HepG2 (cell line): Measurements from ENCODE around the gene GPATCH8. TPM values are rescaled to one million over a fixed set of nuclear protein-coding genes. Genes with fewer than 3 reads are reported as not detected.

Experiments
- ATF7-NPFF ChIP-seq: sonication (generic); formaldehyde crosslinking; IDR thresholded peaks from 2 replicates; pipeline ENCODE4 v1.8.1; 2023; ENCODE audit warnings: mild to moderate bottlenecking, low read depth, missing genetic modification reagents, moderate library complexity
- BRCA1 ChIP-seq: sonication (generic); formaldehyde crosslinking; IDR thresholded peaks from 2 replicates; pipeline ENCODE4 v1.4.0; 2020; ENCODE audit warnings: missing genetic modification reagents
- ETV6 ChIP-seq: sonication (generic); formaldehyde crosslinking; conservative IDR thresholded peaks from 2 replicates; pipeline ENCODE4 v1.4.0; 2020; ENCODE audit warnings: missing genetic modification reagents
- HOXA7 ChIP-seq: sonication (generic); formaldehyde crosslinking; IDR thresholded peaks from 2 replicates; pipeline ENCODE4 v1.8.1; 2022; ENCODE audit warnings: mild to moderate bottlenecking, missing genetic modification reagents, moderate library complexity
- MTA3 ChIP-seq: sonication (generic); formaldehyde crosslinking; IDR thresholded peaks from 2 replicates; pipeline ENCODE4 v1.4.0; 2020; ENCODE audit warnings: missing genetic modification reagents
- NAIF1 ChIP-seq: sonication (generic); formaldehyde crosslinking; IDR thresholded peaks from 2 replicates; pipeline ENCODE4 v1.5.0; 2020; ENCODE audit warnings: mild to moderate bottlenecking, missing genetic modification reagents, borderline replicate concordance
- PHB2 ChIP-seq: fragments of 450-650 bp; IDR thresholded peaks from 2 replicates; pipeline ENCODE4 v1.6.1; 2018; ENCODE audit not compliant: partially characterized antibody
- SMYD3 ChIP-seq: sonication (generic); formaldehyde crosslinking; IDR thresholded peaks from 2 replicates; pipeline ENCODE4 v1.8.1; 2023; ENCODE audit warnings: mild to moderate bottlenecking, missing genetic modification reagents
- SPEN ChIP-seq: sonication (generic); formaldehyde crosslinking; IDR thresholded peaks from 2 replicates; pipeline ENCODE4 v1.5.1; 2020; ENCODE audit warnings: low read depth, mild to moderate bottlenecking, missing genetic modification reagents
- TEAD2 ChIP-seq: sonication (generic); formaldehyde crosslinking; IDR thresholded peaks from 2 replicates; pipeline ENCODE4 v1.9.0; 2021; ENCODE audit warnings: missing genetic modification reagents
- THYN1 ChIP-seq: sonication (generic); formaldehyde crosslinking; IDR thresholded peaks from 2 replicates; pipeline ENCODE4 v1.8.1; 2023; ENCODE audit warnings: low read depth, mild to moderate bottlenecking, moderate library complexity, missing genetic modification reagents, borderline replicate concordance
- ZBTB20 ChIP-seq: sonication (generic); formaldehyde crosslinking; IDR thresholded peaks from 2 replicates; pipeline ENCODE4 v1.8.1; 2023; ENCODE audit warnings: missing genetic modification reagents, low read depth, mild to moderate bottlenecking, borderline replicate concordance
- ZBTB21 ChIP-seq: sonication (generic); formaldehyde crosslinking; IDR thresholded peaks from 2 replicates; pipeline ENCODE4 v1.4.0; 2020; ENCODE audit warnings: missing genetic modification reagents
- ZFP37 ChIP-seq: sonication (generic); formaldehyde crosslinking; IDR thresholded peaks from 2 replicates; pipeline ENCODE4 v1.4.0; 2020; ENCODE audit warnings: missing genetic modification reagents, borderline replicate concordance
- ZNF549 ChIP-seq: sonication (generic); formaldehyde crosslinking; IDR thresholded peaks from 2 replicates; pipeline ENCODE4 v1.5.0; 2020; ENCODE audit warnings: missing genetic modification reagents
- ZNF747 ChIP-seq: sonication (generic); formaldehyde crosslinking; IDR thresholded peaks from 2 replicates; pipeline ENCODE4 v1.8.1; 2023; ENCODE audit warnings: missing genetic modification reagents, mild to moderate bottlenecking, borderline replicate concordance
- polyA plus RNA-seq, 8 experiments: library from polyadenylated mRNA; depleted of rRNA in 3 of 8; stranded (reverse) in 7 of 8; unstranded in 1 of 8; fragments of >200 nt; fragmentation: Illumina TruSeq in 4 of 8; extraction: Trizol in 4 of 8; gene quantifications; 2 replicates each; pipeline versions ENCODE4 v1.2.1 to v1.2.3, GENCODE V29; 2011 to 2016; ENCODE audit warnings: low read depth in 4 of 8, missing spikeins in 1 of 8, mixed read lengths in 1 of 8; ENCODE audit not compliant: insufficient read depth in 1 of 8
- total RNA-seq, 5 experiments: library from RNA; depleted of rRNA; stranded (reverse); fragments of >200 nt; fragmentation: Illumina TruSeq; extraction: Trizol; gene quantifications; 2 replicates each; pipeline ENCODE4 v1.2.3, GENCODE V29; 2016; ENCODE audit warnings: low read depth in 1 of 5
- TF ChIP-seq, protein P1 (sequence below): sonication (generic); formaldehyde crosslinking; IDR thresholded peaks from 2 replicates; pipeline ENCODE4 v1.5.0; 2020; ENCODE audit warnings: mild to moderate bottlenecking, missing genetic modification reagents
- TF ChIP-seq, protein P2 (sequence below): sonication (generic); formaldehyde crosslinking; conservative IDR thresholded peaks from 2 replicates; pipeline ENCODE4 v1.8.0; 2022; ENCODE audit warnings: missing genetic modification reagents
- TF ChIP-seq, protein P3 (sequence below): sonication (generic); formaldehyde crosslinking; IDR thresholded peaks from 2 replicates; pipeline ENCODE4 v1.8.0; 2022; ENCODE audit warnings: mild to moderate bottlenecking, missing genetic modification reagents, borderline replicate concordance
- TF ChIP-seq, protein P4 (sequence below): sonication (generic); formaldehyde crosslinking; IDR thresholded peaks from 2 replicates; pipeline ENCODE4 v1.4.0; 2020; ENCODE audit warnings: missing genetic modification reagents

The GPATCH8 gene
- total and polyA plus RNA-seq, 2 of the 13 experiments (the other 11 are each of a cell fraction or from before 2014, with no cell fraction given), result 20.7 to 21.5 TPM

DNA sequence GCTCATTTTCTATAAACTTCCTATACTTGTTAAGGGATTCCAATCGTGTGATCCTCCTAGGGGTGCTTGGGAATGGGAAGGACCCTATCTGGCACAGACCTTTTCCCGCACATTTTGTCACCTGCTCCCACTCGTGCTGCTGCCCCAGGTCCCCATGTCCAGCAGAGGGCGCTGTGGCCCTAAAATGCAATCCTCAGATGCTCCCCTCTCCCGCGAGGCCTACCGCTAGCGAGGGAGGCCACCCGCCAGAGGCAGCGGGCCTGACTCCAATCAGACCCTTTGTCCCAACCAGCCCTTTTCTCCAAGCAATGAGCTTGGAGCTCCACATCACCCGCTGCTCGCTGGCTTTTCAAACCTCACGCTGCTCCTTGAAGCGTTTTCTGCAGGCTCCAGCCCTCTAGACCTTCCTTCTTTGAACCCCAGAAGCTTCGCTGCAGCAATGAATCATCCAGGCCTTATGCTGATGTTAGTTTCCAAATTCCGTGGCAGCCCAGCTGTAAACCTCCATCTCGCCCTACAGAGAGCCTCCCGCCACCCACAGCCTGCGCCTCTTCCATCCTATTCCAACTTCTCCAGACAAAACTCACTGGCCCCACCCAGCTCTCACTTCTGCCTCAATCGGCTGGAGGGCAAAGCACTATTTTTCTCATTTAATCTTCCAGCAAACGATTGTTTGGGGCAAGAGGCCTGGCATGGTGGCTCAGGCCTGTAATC is 30.5 kb upstream of the GPATCH8 start (continued):
- TF ChIP-seq, protein P1, sequence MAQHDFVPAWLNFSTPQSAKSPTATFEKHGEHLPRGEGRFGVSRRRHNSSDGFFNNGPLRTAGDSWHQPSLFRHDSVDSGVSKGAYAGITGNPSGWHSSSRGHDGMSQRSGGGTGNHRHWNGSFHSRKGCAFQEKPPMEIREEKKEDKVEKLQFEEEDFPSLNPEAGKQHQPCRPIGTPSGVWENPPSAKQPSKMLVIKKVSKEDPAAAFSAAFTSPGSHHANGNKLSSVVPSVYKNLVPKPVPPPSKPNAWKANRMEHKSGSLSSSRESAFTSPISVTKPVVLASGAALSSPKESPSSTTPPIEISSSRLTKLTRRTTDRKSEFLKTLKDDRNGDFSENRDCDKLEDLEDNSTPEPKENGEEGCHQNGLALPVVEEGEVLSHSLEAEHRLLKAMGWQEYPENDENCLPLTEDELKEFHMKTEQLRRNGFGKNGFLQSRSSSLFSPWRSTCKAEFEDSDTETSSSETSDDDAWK (CRISPR knock-in tag), result no peak
- TF ChIP-seq HOXA7 (no peak), PHB2 (no peak), NAIF1 (CRISPR knock-in tag) (no peak), TEAD2 (CRISPR knock-in tag) (0 out of 2 replicates have a peak, but pooled peaks have one; percentile 18), ZBTB21 (no peak), ZBTB20 (CRISPR knock-in tag) (no peak), SMYD3 (CRISPR knock-in tag) (no peak), SPEN (peak; percentile 80), THYN1 (CRISPR knock-in tag) (no peak), ETV6 (CRISPR knock-in tag) (no peak; the same call in none of the 2 replicates), BRCA1 (CRISPR knock-in tag) (no peak), MTA3 (no peak), ZNF747 (CRISPR knock-in tag) (no peak), ZNF549 (no peak), ZFP37 (no peak), ATF7-NPFF (no peak)
- TF ChIP-seq, protein P2, sequence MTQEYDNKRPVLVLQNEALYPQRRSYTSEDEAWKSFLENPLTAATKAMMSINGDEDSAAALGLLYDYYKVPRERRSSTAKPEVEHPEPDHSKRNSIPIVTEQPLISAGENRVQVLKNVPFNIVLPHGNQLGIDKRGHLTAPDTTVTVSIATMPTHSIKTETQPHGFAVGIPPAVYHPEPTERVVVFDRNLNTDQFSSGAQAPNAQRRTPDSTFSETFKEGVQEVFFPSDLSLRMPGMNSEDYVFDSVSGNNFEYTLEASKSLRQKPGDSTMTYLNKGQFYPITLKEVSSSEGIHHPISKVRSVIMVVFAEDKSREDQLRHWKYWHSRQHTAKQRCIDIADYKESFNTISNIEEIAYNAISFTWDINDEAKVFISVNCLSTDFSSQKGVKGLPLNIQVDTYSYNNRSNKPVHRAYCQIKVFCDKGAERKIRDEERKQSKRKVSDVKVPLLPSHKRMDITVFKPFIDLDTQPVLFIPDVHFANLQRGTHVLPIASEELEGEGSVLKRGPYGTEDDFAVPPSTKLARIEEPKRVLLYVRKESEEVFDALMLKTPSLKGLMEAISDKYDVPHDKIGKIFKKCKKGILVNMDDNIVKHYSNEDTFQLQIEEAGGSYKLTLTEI (CRISPR knock-in tag), result no peak
- TF ChIP-seq, protein P3, sequence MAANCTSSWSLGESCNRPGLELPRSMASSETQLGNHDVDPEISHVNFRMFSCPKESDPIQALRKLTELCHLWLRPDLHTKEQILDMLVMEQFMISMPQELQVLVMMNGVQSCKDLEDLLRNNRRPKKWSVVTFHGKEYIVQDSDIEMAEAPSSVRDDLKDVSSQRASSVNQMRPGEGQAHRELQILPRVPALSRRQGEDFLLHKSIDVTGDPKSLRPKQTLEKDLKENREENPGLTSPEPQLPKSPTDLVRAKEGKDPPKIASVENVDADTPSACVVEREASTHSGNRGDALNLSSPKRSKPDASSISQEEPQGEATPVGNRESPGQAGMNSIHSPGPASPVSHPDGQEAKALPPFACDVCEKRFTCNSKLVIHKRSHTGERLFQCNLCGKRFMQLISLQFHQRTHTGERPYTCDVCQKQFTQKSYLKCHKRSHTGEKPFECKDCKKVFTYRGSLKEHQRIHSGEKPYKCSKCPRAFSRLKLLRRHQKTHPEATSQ (CRISPR knock-in tag), result 0 out of 2 replicates have a peak, but pooled peaks have one; percentile 41
- TF ChIP-seq, protein P4, sequence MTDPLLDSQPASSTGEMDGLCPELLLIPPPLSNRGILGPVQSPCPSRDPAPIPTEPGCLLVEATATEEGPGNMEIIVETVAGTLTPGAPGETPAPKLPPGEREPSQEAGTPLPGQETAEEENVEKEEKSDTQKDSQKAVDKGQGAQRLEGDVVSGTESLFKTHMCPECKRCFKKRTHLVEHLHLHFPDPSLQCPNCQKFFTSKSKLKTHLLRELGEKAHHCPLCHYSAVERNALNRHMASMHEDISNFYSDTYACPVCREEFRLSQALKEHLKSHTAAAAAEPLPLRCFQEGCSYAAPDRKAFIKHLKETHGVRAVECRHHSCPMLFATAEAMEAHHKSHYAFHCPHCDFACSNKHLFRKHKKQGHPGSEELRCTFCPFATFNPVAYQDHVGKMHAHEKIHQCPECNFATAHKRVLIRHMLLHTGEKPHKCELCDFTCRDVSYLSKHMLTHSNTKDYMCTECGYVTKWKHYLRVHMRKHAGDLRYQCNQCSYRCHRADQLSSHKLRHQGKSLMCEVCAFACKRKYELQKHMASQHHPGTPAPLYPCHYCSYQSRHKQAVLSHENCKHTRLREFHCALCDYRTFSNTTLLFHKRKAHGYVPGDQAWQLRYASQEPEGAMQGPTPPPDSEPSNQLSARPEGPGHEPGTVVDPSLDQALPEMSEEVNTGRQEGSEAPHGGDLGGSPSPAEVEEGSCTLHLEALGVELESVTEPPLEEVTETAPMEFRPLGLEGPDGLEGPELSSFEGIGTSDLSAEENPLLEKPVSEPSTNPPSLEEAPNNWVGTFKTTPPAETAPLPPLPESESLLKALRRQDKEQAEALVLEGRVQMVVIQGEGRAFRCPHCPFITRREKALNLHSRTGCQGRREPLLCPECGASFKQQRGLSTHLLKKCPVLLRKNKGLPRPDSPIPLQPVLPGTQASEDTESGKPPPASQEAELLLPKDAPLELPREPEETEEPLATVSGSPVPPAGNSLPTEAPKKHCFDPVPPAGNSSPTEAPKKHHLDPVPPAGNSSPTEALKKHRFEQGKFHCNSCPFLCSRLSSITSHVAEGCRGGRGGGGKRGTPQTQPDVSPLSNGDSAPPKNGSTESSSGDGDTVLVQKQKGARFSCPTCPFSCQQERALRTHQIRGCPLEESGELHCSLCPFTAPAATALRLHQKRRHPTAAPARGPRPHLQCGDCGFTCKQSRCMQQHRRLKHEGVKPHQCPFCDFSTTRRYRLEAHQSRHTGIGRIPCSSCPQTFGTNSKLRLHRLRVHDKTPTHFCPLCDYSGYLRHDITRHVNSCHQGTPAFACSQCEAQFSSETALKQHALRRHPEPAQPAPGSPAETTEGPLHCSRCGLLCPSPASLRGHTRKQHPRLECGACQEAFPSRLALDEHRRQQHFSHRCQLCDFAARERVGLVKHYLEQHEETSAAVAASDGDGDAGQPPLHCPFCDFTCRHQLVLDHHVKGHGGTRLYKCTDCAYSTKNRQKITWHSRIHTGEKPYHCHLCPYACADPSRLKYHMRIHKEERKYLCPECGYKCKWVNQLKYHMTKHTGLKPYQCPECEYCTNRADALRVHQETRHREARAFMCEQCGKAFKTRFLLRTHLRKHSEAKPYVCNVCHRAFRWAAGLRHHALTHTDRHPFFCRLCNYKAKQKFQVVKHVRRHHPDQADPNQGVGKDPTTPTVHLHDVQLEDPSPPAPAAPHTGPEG, result 0 out of 2 replicates have a peak, but pooled peaks have one; percentile 7
